AG04450 (cell line): ENCODE measurements around the gene KCP. TPM values are rescaled to one million over a fixed set of nuclear protein-coding genes. Genes with fewer than 3 reads are reported as not detected.

Experiments used
- CTCF ChIA-PET: fragments of 300-600, 350-600 bp; formaldehyde crosslinking; extraction: SDS; loops from one replicate; lab custom pipeline; 2022; ENCODE audit warnings: antibody characterized with exemption, inconsistent platforms; lab: Charles Lee
- POLR2A ChIA-PET: fragments of 350-600 bp; formaldehyde crosslinking; extraction: SDS; loops from one replicate; lab custom pipeline; 2021; ENCODE audit warnings: antibody characterized with exemption, inconsistent platforms; lab: Yijun Ruan, JAX
- DNase-seq: peaks from one replicate; pipeline ENCODE4 v3.0.0-alpha.2; 2011; ENCODE audit warnings: low read depth, low spot score
- H3K27ac ChIP-seq: one replicate; pipeline ENCODE4 v1.5.1; 2012; ENCODE audit warnings: low read depth, low read length, control low read depth
- H3K27me3 ChIP-seq: one replicate; pipeline ENCODE4 v1.6.0; 2012; ENCODE audit warnings: low read length; ENCODE audit not compliant: control insufficient read depth, insufficient read depth
- H3K4me3 ChIP-seq: 2 replicates; pipeline ENCODE4 v1.5.1; 2011; ENCODE audit warnings: mild to moderate bottlenecking, low read depth, low read length, control low read depth
- H3K9me3 ChIP-seq: 2 replicates; pipeline ENCODE4 v1.5.1; 2012; ENCODE audit warnings: low read length; ENCODE audit not compliant: control insufficient read depth, insufficient read depth
- polyA plus RNA-seq: library from polyadenylated mRNA; depleted of rRNA; stranded (reverse); fragments of >200 nt; gene quantifications from 2 replicates; pipeline ENCODE4 v1.2.3, GENCODE V29; 2011
- TF ChIP-seq, protein P1 (sequence below): IDR thresholded peaks from 2 replicates; pipeline ENCODE4 v1.5.1; 2011; ENCODE audit warnings: low read depth, low read length, control low read depth, inconsistent platforms

Gene KCP
- polyA plus RNA-seq, 1 experiment = 0.04 TPM

DNA sequence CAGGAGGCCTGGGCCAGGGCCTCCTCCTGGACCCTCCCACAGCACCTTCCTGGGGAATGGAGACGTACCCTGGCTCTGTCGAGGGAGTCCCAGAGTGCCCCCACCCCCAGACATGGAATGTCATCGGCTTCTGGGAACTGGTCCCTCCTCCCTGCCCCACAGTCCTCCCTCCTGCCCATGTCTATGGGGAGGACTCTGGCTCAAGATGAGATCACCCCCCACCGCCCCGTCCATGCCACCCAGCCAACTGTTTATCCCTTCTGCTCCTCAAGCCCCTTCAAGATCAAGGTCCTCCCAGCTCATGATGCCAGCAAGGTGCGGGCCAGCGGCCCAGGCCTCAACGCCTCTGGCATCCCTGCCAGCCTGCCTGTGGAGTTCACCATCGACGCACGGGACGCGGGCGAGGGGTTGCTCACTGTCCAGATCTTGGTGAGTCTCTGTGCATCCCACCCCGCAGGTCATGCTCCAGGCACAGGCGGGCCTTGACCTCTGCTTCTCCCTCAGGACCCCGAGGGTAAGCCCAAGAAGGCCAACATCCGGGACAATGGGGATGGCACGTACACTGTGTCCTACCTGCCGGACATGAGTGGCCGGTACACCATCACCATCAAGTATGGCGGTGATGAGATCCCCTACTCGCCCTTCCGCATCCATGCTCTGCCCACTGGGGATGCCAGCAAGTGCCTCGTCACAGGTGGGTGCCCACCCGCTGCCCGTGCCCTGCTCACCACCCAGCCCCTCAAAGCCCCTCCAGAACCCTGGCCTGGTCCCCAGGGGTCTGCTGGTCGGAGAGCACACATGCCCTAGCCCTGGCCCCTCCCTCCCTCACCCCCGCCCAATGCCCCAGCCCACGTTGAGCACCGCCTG is 62.0 kb downstream of the KCP start:
- ChIA-PET POLR2A (no interaction called here), CTCF (no interaction called here)
- DNase-seq = no peak
- H3K27me3 ChIP-seq = no peaks in the 10 kb centered on the region
- no peak overlapping the region for H3K4me3 ChIP-seq
- no peaks in the 10 kb centered on the region; the same call in 1 of the 2 replicates for H3K9me3 ChIP-seq
- TF ChIP-seq, protein P1, sequence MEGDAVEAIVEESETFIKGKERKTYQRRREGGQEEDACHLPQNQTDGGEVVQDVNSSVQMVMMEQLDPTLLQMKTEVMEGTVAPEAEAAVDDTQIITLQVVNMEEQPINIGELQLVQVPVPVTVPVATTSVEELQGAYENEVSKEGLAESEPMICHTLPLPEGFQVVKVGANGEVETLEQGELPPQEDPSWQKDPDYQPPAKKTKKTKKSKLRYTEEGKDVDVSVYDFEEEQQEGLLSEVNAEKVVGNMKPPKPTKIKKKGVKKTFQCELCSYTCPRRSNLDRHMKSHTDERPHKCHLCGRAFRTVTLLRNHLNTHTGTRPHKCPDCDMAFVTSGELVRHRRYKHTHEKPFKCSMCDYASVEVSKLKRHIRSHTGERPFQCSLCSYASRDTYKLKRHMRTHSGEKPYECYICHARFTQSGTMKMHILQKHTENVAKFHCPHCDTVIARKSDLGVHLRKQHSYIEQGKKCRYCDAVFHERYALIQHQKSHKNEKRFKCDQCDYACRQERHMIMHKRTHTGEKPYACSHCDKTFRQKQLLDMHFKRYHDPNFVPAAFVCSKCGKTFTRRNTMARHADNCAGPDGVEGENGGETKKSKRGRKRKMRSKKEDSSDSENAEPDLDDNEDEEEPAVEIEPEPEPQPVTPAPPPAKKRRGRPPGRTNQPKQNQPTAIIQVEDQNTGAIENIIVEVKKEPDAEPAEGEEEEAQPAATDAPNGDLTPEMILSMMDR = no peak
- no peak overlapping the region for H3K27ac ChIP-seq

DNA sequence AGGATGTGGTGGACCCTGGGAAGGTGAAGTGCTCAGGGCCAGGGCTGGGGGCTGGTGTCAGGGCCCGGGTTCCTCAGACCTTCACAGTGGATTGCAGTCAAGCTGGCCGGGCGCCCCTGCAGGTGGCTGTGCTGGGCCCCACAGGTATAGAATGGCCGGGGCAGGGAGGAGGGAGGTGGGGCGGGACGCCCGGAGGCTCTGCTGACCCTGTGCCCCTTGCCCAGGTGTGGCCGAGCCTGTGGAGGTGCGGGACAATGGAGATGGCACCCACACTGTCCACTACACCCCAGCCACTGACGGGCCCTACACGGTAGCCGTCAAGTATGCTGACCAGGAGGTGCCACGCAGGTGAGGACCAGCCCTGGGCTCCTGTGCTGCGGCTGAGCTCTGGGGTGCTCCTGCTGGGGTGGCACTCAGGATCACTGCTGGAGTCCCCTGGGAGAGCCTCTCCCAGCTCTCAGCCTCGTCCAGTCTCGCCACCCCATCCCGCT is 62.7 kb downstream of the KCP start:
- Histone ChIP-seq H3K27me3 (no peaks in the 10 kb centered on the region), H3K4me3 (no peak overlapping the region), H3K9me3 (no peaks in the 10 kb centered on the region; the same call in 1 of the 2 replicates), H3K27ac (no peak overlapping the region)
- TF ChIP-seq, protein P1 = no peak
- CTCF ChIA-PET = no interaction called here
- POLR2A ChIA-PET = no interaction called here
- DNase-seq = no peak

DNA sequence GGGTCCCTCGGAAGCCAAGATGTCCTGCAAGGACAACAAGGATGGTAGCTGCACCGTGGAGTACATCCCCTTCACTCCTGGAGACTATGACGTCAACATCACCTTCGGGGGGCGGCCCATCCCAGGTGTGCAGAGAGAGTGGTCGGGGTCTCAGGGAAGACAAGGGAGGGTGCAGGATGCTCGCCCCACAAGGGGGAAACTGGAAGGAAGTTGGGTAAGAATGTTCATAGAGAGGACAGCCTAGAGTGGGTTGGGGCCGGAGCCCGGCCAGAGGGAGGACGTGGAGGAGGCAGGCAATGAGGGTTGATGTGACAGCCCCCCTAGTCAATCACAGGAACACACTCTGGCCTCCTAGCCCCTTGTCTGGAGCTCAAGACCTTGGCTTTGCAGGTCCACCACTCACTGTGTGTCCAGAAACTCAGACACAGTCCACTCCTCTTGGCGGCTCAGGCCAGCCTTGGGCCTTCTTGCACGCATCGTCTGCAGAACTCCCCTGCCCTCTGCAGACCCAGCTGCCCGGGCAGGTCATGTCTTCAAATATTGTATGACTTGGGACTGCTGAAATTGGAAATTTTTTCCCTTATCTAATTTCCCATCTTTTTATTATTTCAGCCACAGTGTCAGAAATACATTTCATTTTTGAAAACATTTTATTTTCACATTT is 63.6 kb downstream of the KCP start:
- TF ChIP-seq, protein P1 = no peak
- no peaks in the 10 kb centered on the region; the same call in 1 of the 2 replicates for H3K9me3 ChIP-seq

DNA sequence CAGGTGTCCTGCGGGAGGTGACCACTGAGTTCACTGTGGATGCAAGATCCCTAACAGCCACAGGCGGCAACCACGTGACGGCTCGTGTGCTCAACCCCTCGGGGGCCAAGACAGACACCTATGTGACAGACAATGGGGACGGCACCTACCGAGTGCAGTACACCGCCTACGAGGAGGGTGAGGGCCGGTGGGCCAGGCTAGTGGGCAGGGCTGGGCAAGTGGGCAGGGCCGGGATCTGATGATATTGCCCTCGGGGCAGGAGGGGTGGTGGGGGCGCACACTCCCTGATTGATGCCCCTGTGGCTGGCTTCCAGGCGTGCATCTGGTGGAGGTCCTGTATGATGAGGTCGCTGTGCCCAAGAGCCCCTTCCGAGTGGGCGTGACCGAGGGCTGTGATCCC is 64.5 kb downstream of the KCP start:
- Histone ChIP-seq H3K27me3 (no peaks in the 10 kb centered on the region), H3K4me3 (no peak overlapping the region), H3K9me3 (no peaks in the 10 kb centered on the region; the same call in 1 of the 2 replicates), H3K27ac (no peak overlapping the region)
- TF ChIP-seq, protein P1 = no peak
- DNase-seq = no peak
- CTCF ChIA-PET = no interaction called here
- POLR2A ChIA-PET = no interaction called here

More for the DNA sequence above, 63.6 kb downstream of the KCP start:
- Histone ChIP-seq H3K4me3 (no peak overlapping the region), H3K27ac (no peak overlapping the region), H3K27me3 (no peaks in the 10 kb centered on the region)
- DNase-seq = no peak
- POLR2A ChIA-PET = interaction anchor here (0.6 kb wide), 1 partner anchor 250 kb away, joined by 4 read pairs; no protein-coding TSS in a partner anchor
- CTCF ChIA-PET = no interaction called here
